HT1080 (cell line): ENCODE data around the gene C16orf54. TPM values are rescaled to one million over a fixed set of nuclear protein-coding genes. Genes with fewer than 3 reads are reported as not detected.

Experiments
- total RNA-seq: library from RNA; depleted of rRNA; stranded (reverse); fragments of >200 nt; shearing (Covaris generic); gene quantifications from 2 replicates; pipeline ENCODE4 v1.2.3, GENCODE V29; 2014; rRNA removed

Gene C16orf54
- total RNA-seq, 1 experiment from 2014 or later = 1.5 TPM

Other genes starting within 250 kb of the C16orf54 start
- 3.6 and 6.3 TPM in 2 replicates for gene NPIPB12, start 239.6 kb downstream of the C16orf54 start, total RNA-seq
- gene SPN, start 82.7 kb downstream of the C16orf54 start, total RNA-seq = 4.1 TPM in 2 replicates
- 1.8 and 2.3 TPM in 2 replicates for gene QPRT, start 66.8 kb downstream of the C16orf54 start, total RNA-seq
- gene ZG16, start 32.3 kb upstream of the C16orf54 start, total RNA-seq = not detected in 2 replicates
- 120 and 122 TPM in 2 replicates for gene KIF22, start 44.8 kb upstream of the C16orf54 start, total RNA-seq
- 289 and 412 TPM in 2 replicates for gene MAZ, start 60.5 kb upstream of the C16orf54 start, total RNA-seq
- gene PRRT2, start 66.2 kb upstream of the C16orf54 start, total RNA-seq = 0.60 and 4.5 TPM in 2 replicates
- gene PAGR1, start 70.2 kb upstream of the C16orf54 start, total RNA-seq = 51.3 and 56.5 TPM in 2 replicates
- 96.4 and 101 TPM in 2 replicates for gene MVP, start 74.5 kb upstream of the C16orf54 start, total RNA-seq
- gene CDIPT, start 117.2 kb upstream of the C16orf54 start, total RNA-seq = 77.2 and 80.9 TPM in 2 replicates
- 1.5 and 2.6 TPM in 2 replicates for gene SEZ6L2, start 153.6 kb upstream of the C16orf54 start, total RNA-seq
- gene ASPHD1, start 154.5 kb upstream of the C16orf54 start, total RNA-seq = 3.8 and 9.3 TPM in 2 replicates
- gene KCTD13, start 180.2 kb upstream of the C16orf54 start, total RNA-seq = 4.1 and 4.3 TPM in 2 replicates
- 38.0 and 39.0 TPM in 2 replicates for gene TMEM219, start 216.1 kb upstream of the C16orf54 start, total RNA-seq
- gene TAOK2, start 227.9 kb upstream of the C16orf54 start, total RNA-seq = 38.4 and 40.0 TPM in 2 replicates
- gene HIRIP3, start 249.6 kb upstream of the C16orf54 start, total RNA-seq = 24.3 and 33.8 TPM in 2 replicates